Measurements from ENCODE around the gene ADK. TPM values are rescaled to one million over a fixed set of nuclear protein-coding genes. Genes with fewer than 3 reads are reported as not detected.
"Not testable (repeated sequence)": the region's sequence is repeated elsewhere in the genome, so short reads cannot be mapped to it uniquely, and the experiment has no call there.

ADK gene
- total RNA-seq, 3 donors from 2014 or later (not counting 1 experiment from before 2014, with no cell fraction given), result 13.4 to 16.1 (median 14.1) TPM

DNA sequence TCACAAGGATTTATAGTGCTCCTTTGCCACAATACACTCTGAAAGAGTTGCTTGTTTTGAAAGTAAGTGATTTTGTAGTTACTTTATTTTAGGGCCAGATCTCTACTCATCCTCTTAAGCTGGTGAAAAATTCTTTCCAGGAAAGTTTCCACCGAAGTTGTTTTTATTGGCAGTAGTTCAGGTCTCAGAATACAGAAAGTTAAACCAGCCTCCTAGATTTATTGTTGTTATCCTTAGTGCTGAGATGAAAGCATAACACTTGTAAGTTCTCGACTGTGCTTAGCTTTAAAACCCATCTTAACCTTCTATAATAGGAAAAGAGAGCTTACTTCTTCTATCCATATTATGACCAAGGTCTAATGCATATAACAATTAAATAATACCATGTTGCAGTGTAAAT, 5.9 kb upstream of the ADK start:
- WGBS (ENCODE audit: insufficient coverage), result 80% methylated on average over 1 of the region's 2 CpGs
- Histone ChIP-seq H3K4me3 (ENCODE audit: low read length) (no peak overlapping the region), H3K27me3 (ENCODE audit: control insufficient read depth, insufficient read depth, low read length) (no peaks in the 10 kb centered on the region), H3K36me3 (ENCODE audit: control insufficient read depth, insufficient read depth, low read length) (peaks cover 6% of the 10 kb centered on the region), H3K4me1 (ENCODE audit: control insufficient read depth, insufficient read depth, low read length) (peaks cover 11% of the 10 kb centered on the region), H3K27ac (ENCODE audit: low read length) (no peak overlapping the region), H3K9me3 (ENCODE audit: control insufficient read depth, insufficient read depth, low read length) (no peaks in the 10 kb centered on the region)
- Mint-ChIP-seq H3K27ac (no peak overlapping the region), H3K36me3 (no peaks in the 10 kb centered on the region), H3K9me3 (no peaks in the 10 kb centered on the region), H3K4me1 (peaks cover 23 to 27% of the 10 kb centered on the region in 2 donors), H3K27me3 (ENCODE audit: low read depth in 2 of 2) (no peaks in the 10 kb centered on the region), H3K4me3 (no peak overlapping the region)
- intact Hi-C loops (cut with micrococcal nuclease), result no loop called here
- TF ChIP-seq, protein P1, sequence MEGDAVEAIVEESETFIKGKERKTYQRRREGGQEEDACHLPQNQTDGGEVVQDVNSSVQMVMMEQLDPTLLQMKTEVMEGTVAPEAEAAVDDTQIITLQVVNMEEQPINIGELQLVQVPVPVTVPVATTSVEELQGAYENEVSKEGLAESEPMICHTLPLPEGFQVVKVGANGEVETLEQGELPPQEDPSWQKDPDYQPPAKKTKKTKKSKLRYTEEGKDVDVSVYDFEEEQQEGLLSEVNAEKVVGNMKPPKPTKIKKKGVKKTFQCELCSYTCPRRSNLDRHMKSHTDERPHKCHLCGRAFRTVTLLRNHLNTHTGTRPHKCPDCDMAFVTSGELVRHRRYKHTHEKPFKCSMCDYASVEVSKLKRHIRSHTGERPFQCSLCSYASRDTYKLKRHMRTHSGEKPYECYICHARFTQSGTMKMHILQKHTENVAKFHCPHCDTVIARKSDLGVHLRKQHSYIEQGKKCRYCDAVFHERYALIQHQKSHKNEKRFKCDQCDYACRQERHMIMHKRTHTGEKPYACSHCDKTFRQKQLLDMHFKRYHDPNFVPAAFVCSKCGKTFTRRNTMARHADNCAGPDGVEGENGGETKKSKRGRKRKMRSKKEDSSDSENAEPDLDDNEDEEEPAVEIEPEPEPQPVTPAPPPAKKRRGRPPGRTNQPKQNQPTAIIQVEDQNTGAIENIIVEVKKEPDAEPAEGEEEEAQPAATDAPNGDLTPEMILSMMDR (IDR thresholded peaks at IDR 0.05), result no peak
- DNase-seq, result no peak
- no peak for ATAC-seq

DNA sequence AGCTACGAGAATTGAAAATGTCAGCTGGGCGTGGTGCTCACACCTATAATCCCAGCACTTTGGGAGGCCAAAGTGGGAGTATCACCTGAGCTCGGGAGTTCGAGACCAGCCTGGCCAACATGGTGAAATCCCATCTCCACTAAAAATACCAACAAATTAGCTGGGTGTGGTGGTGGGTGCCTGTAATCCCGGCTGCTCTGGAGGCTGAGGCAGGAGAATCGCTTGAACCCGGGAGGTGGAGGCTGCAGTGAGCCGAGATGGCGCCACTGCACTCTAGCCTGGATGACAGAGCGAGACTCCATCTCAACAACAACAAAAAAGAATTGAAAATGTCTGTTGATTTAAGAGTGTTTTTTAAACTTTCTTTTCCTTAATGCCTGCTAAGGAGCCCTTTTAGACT, 4.0 kb upstream of the ADK start:
- 96% methylated on average over 6 of the region's 10 CpGs for WGBS (ENCODE audit: insufficient coverage)
- H3K36me3 ChIP-seq (ENCODE audit: control insufficient read depth, insufficient read depth, low read length); H3K9me3 ChIP-seq (ENCODE audit: control insufficient read depth, insufficient read depth, low read length); H3K4me3 Mint-ChIP-seq; DNase-seq; H3K9me3 Mint-ChIP-seq; H3K36me3 Mint-ChIP-seq; H3K27me3 Mint-ChIP-seq (ENCODE audit: low read depth in 2 of 2); H3K4me3 ChIP-seq (ENCODE audit: low read length); H3K27me3 ChIP-seq (ENCODE audit: control insufficient read depth, insufficient read depth, low read length); ATAC-seq; intact Hi-C loops (cut with micrococcal nuclease); H3K27ac ChIP-seq (ENCODE audit: low read length): not testable (repeated sequence)
- peaks cover 21 to 22% of the 10 kb centered on the region in 2 donors for H3K4me1 Mint-ChIP-seq
- H3K4me1 ChIP-seq (ENCODE audit: control insufficient read depth, insufficient read depth, low read length), result peaks cover 18% of the 10 kb centered on the region
- H3K27ac Mint-ChIP-seq, result peak overlapping the region; percentile 32 to 47

DNA sequence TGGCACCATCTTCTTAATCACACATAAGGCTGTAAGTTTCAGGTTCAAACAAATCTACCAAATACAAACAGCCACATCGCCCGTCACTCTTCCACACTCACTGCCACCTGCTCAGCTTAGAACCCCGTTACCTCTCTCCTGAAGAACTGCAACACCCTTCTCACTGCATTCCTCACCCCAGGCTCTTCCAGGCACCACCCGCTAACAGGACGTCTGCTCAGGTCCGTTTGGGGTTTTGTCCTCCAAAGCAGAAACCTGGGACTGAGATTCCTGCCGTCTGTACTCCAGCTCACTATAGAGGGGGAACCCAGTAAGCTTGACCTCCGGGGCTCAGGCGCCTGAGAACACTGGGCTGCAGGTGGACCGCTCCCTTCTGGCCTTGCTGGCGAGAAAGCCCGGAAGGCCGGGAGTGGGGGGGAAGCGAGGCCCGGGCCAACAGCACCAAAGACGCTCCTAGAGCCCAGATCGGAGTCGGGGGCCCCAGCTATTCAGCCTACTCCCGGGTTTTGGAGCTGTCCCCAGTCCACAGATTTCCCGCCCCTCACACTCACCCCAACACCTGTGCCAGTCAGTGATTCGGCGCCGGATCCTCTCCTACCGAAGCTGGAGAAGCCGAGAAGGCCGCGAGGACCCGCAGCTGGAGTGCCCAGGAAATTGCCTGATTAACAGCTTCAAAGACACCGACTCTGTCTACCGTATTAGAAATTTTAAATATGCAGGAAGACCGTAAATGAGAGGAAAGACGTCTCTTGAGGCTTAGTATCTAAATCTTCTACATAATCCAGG, 624 bp upstream of the ADK start, which contains the start of gene AP3M1:
AP3M1 (minus strand) TSS at position 625 of the 786 bp plus-strand sequence. CDS start 12,449 bp downstream, outside the sequence.
- DNase-seq (peak in 1 of 2 donors; percentile 75), ATAC-seq (peak; percentile 62 to 73 (median 63))
- H3K4me3 ChIP-seq (ENCODE audit: low read length), result peak within 1 kb of the TSS; percentile 97
- no peaks in the 10 kb centered on the region for H3K36me3 Mint-ChIP-seq
- H3K9me3 ChIP-seq (ENCODE audit: control insufficient read depth, insufficient read depth, low read length), result no peaks in the 10 kb centered on the region
- no peaks in the 10 kb centered on the region for H3K27me3 ChIP-seq (ENCODE audit: control insufficient read depth, insufficient read depth, low read length)
- peaks cover 19 to 24% of the 10 kb centered on the region in 2 donors for H3K4me1 Mint-ChIP-seq
- WGBS (ENCODE audit: insufficient coverage), result 0% methylated on average over 32 of the region's 32 CpGs
- peaks cover 18% of the 10 kb centered on the region for H3K4me1 ChIP-seq (ENCODE audit: control insufficient read depth, insufficient read depth, low read length)
- H3K27ac ChIP-seq (ENCODE audit: low read length), result peak within 1 kb of the TSS; percentile 93
- TF ChIP-seq, protein P1 (IDR thresholded peaks at IDR 0.05), result no peak
- intact Hi-C loops (cut with micrococcal nuclease), result loop anchor here (2.0 to 5.0 kb wide), 4 partner anchors 62 to 960 kb away; partner anchors contain the start of genes SAMD8 and VCL
- no peak within 1 kb of the TSS for H3K4me3 Mint-ChIP-seq
- H3K27ac Mint-ChIP-seq, result no peak within 1 kb of the TSS
- H3K9me3 Mint-ChIP-seq, result no peaks in the 10 kb centered on the region
- no peaks in the 10 kb centered on the region for H3K27me3 Mint-ChIP-seq (ENCODE audit: low read depth in 2 of 2)
- H3K36me3 ChIP-seq (ENCODE audit: control insufficient read depth, insufficient read depth, low read length), result peaks cover 6% of the 10 kb centered on the region

DNA sequence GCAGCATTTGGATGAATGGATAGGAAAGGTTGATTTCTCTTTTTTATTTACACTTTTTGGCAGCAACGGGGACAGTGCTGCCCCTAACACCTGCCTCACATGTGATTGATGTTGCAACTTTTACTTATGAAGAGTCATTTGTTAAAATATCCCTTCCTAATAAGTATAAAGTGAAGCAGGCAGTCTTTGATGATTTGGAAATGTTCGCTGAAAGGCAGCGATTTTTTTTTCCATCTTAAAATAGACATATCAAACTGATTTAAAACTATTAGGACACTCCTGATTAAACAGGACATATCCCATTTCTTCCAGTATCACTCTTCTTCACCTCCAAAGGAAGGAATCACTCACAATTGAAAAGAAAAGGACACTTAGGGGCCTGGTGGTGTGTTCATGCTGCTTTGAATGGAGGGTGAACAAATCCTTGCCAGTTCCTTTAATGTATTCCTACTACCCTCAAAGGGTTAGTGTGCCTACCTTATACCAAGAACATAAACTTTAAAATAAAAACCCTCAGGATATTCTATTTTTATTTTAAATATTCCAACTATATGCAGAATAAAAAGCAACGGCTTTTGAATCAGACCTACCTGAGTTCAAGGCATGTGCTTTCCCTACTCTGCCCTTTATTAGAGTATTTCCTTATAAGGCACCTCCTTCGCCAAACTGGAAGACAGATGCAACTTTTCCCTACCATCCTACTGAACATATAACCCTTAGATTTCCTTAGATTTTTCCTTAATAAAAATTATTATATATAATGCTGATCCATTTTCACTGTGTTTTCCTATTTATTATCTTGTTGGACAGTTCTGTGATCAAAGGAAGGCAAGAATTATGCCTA, 1.1 kb downstream of the ADK start:
- intact Hi-C loops (cut with micrococcal nuclease), result loop anchor here (1.0 to 5.0 kb wide), 5 partner anchors 24 to 959 kb away; partner anchors contain the start of genes SAMD8 and VCL
- Mint-ChIP-seq H3K9me3 (no peaks in the 10 kb centered on the region), H3K4me3 (no peak overlapping the region), H3K27ac (no peak overlapping the region), H3K4me1 (peaks cover 10 to 14% of the 10 kb centered on the region in 2 donors), H3K36me3 (no peaks in the 10 kb centered on the region), H3K27me3 (ENCODE audit: low read depth in 2 of 2) (no peaks in the 10 kb centered on the region)
- TF ChIP-seq, protein P1 (IDR thresholded peaks at IDR 0.05), result no peak
- DNase-seq, result no peak
- H3K27me3 ChIP-seq (ENCODE audit: control insufficient read depth, insufficient read depth, low read length), result no peaks in the 10 kb centered on the region
- H3K27ac ChIP-seq (ENCODE audit: low read length), result peak overlapping the region; percentile 93
- H3K9me3 ChIP-seq (ENCODE audit: control insufficient read depth, insufficient read depth, low read length), result no peaks in the 10 kb centered on the region
- peak overlapping the region; percentile 97 for H3K4me3 ChIP-seq (ENCODE audit: low read length)
- no peaks in the 10 kb centered on the region for H3K36me3 ChIP-seq (ENCODE audit: control insufficient read depth, insufficient read depth, low read length)
- no peak for ATAC-seq
- peaks cover 18% of the 10 kb centered on the region for H3K4me1 ChIP-seq (ENCODE audit: control insufficient read depth, insufficient read depth, low read length)
- WGBS (ENCODE audit: insufficient coverage), result 41% methylated on average over 4 of the region's 5 CpGs
